Body of pancreas (tissue), 4 donors: ENCODE results near the gene PCGF3.

ENCODE experiments used
- POLR2A ChIP-seq, 3 donors: fragments of 450-650 bp; IDR thresholded peaks; one replicate each; pipeline ENCODE4 v1.6.1; 2016; ENCODE audit warnings: antibody characterized with exemption in 3 of 3, mild to moderate bottlenecking in 2 of 3
- TF ChIP-seq, protein P1 (sequence below), 7 experiments: fragments of 450-650 bp in 4 of 7; fragments of 200-600 bp in 3 of 7; sonication (generic) in 3 of 7; IDR thresholded peaks; one replicate each; pipeline ENCODE4 v1.5.1; 2016 to 2019; ENCODE audit warnings: antibody characterized with exemption in 7 of 7

DNA sequence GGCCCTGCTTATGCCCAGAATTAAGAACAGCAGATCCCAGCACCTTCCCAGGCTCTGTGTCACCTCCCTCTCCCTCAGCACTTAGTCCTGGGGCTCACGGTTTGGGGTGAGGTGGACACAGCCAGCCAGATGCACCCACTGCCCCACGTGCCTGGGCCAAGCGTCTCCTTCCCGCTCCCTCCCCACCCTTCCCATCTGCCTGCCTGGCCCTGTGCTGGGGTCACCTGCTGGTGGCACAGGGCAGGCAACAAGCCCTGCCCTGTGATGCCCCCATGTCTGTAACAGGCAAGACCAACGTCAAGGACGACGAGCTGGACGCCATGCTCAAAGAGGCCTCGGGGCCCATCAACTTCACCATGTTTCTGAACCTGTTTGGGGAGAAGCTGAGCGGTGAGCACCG, 26.0 kb upstream of the PCGF3 start:
- TF ChIP-seq, protein P1, sequence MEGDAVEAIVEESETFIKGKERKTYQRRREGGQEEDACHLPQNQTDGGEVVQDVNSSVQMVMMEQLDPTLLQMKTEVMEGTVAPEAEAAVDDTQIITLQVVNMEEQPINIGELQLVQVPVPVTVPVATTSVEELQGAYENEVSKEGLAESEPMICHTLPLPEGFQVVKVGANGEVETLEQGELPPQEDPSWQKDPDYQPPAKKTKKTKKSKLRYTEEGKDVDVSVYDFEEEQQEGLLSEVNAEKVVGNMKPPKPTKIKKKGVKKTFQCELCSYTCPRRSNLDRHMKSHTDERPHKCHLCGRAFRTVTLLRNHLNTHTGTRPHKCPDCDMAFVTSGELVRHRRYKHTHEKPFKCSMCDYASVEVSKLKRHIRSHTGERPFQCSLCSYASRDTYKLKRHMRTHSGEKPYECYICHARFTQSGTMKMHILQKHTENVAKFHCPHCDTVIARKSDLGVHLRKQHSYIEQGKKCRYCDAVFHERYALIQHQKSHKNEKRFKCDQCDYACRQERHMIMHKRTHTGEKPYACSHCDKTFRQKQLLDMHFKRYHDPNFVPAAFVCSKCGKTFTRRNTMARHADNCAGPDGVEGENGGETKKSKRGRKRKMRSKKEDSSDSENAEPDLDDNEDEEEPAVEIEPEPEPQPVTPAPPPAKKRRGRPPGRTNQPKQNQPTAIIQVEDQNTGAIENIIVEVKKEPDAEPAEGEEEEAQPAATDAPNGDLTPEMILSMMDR (IDR thresholded peaks at IDR 0.05) = no peak
- TF ChIP-seq POLR2A (IDR thresholded peaks at IDR 0.05) = no peak
